ENCODE data around the gene CHI3L2.
A peak's percentile ranks its signal among the peaks of the same experiment; 100 is the strongest.
"Not testable (repeated sequence)": the region's sequence is repeated elsewhere in the genome, so short reads cannot be mapped to it uniquely, and the experiment has no call there.

CHI3L2 gene

GRCh38 chr1:111202366-111202706 is 25.2 kb upstream of the CHI3L2 start:
- no peak for DNase-seq (ENCODE audit: low spot score)

GRCh38 chr1:111202707-111203623 is 24.5 kb upstream of the CHI3L2 start:
- no peak for DNase-seq (ENCODE audit: low spot score)

GRCh38 chr1:111203681-111204200 is 23.8 kb upstream of the CHI3L2 start:
- DNase-seq (ENCODE audit: low spot score): no peak

GRCh38 chr1:111204201-111204982 is 23.1 kb upstream of the CHI3L2 start:
- DNase-seq (ENCODE audit: low spot score): peak; percentile 59

GRCh38 chr1:111204983-111205713 is 22.4 kb upstream of the CHI3L2 start:
- no peak for DNase-seq (ENCODE audit: low spot score)

- no peak for DNase-seq (ENCODE audit: low spot score)
Measured at GRCh38 chr1:111205714-111206050, 21.8 kb upstream of the CHI3L2 start.

- no peak for DNase-seq (ENCODE audit: low spot score)
Measured at GRCh38 chr1:111208921-111209320, 18.6 kb upstream of the CHI3L2 start.

- DNase-seq (ENCODE audit: low spot score): no peak
Measured at GRCh38 chr1:111209622-111210021, 17.9 kb upstream of the CHI3L2 start.

GRCh38 chr1:111211921-111212320 is 15.6 kb upstream of the CHI3L2 start:
- no peak for DNase-seq (ENCODE audit: low spot score)

- DNase-seq (ENCODE audit: low spot score): no peak
Measured at GRCh38 chr1:111212634-111213335, 14.7 kb upstream of the CHI3L2 start.

GRCh38 chr1:111213412-111213811 is 14.1 kb upstream of the CHI3L2 start:
- peak; percentile 43 for DNase-seq (ENCODE audit: low spot score)

GRCh38 chr1:111214074-111214801 is 13.3 kb upstream of the CHI3L2 start:
- DNase-seq (ENCODE audit: low spot score): no peak

GRCh38 chr1:111214884-111215283 is 12.6 kb upstream of the CHI3L2 start:
- DNase-seq (ENCODE audit: low spot score): no peak

GRCh38 chr1:111215285-111215684 is 12.2 kb upstream of the CHI3L2 start:
- DNase-seq (ENCODE audit: low spot score): not testable (repeated sequence)

GRCh38 chr1:111216751-111217150 is 10.8 kb upstream of the CHI3L2 start:
- DNase-seq (ENCODE audit: low spot score): no peak

- DNase-seq (ENCODE audit: low spot score): no peak
Measured at GRCh38 chr1:111217183-111217910, 10.2 kb upstream of the CHI3L2 start.

GRCh38 chr1:111218701-111219556 is 8.6 kb upstream of the CHI3L2 start:
- DNase-seq (ENCODE audit: low spot score): no peak

- no peak for DNase-seq (ENCODE audit: low spot score)
Measured at GRCh38 chr1:111219557-111220286, 7.8 kb upstream of the CHI3L2 start.
